Measurements from ENCODE around the gene ELK4.

ELK4 gene

GRCh38 chr1:205594846-205595245 is 37.0 kb downstream of the ELK4 start:
- no peak for DNase-seq

GRCh38 chr1:205593967-205594366 is 37.8 kb downstream of the ELK4 start:
- no peak for DNase-seq

GRCh38 chr1:205593532-205593931 is 38.3 kb downstream of the ELK4 start:
- no peak for DNase-seq

GRCh38 chr1:205592443-205593003 is 39.3 kb downstream of the ELK4 start:
- DNase-seq, result no peak

GRCh38 chr1:205591522-205592351 is 40.1 kb downstream of the ELK4 start:
- peak; percentile 91 for DNase-seq

GRCh38 chr1:205590777-205591513 is 40.9 kb downstream of the ELK4 start:
- DNase-seq, result no peak

GRCh38 chr1:205590457-205590768 is 41.4 kb downstream of the ELK4 start:
- no peak for DNase-seq

GRCh38 chr1:205589618-205590456 is 42.0 kb downstream of the ELK4 start:
- no peak for DNase-seq

GRCh38 chr1:205589046-205589445 is 42.8 kb downstream of the ELK4 start:
- no peak for DNase-seq

- DNase-seq, result no peak
Measured at GRCh38 chr1:205588636-205589035, 43.2 kb downstream of the ELK4 start.

GRCh38 chr1:205587581-205587980 is 44.2 kb downstream of the ELK4 start:
- no peak for DNase-seq

GRCh38 chr1:205585835-205586785 is 45.7 kb downstream of the ELK4 start:
- DNase-seq, result no peak

- DNase-seq, result no peak
Measured at GRCh38 chr1:205585169-205585834, 46.5 kb downstream of the ELK4 start.

GRCh38 chr1:205584732-205585131 is 47.1 kb downstream of the ELK4 start:
- no peak for DNase-seq

- no peak for DNase-seq
Measured at GRCh38 chr1:205583461-205584130, 48.2 kb downstream of the ELK4 start.

GRCh38 chr1:205582471-205583291 is 49.1 kb downstream of the ELK4 start:
- DNase-seq, result no peak

- DNase-seq, result no peak
Measured at GRCh38 chr1:205582046-205582445, 49.8 kb downstream of the ELK4 start.

GRCh38 chr1:205581321-205581980 is 50.4 kb downstream of the ELK4 start:
- no peak for DNase-seq

GRCh38 chr1:205580923-205581180 is 51.0 kb downstream of the ELK4 start:
- DNase-seq, result no peak
